ENCODE measurements around the gene PSEN2.
"Not testable (repeated sequence)": the region's sequence is repeated elsewhere in the genome, so short reads cannot be mapped to it uniquely, and the experiment has no call there.

The PSEN2 gene

GRCh38 chr1:226870401-226871279, at the start of gene PSEN2:
PSEN2 (plus strand) TSS chr1:226870616; CDS start chr1:226881908, 11,292 bp downstream.
- DNase-seq, result peak; percentile 70 to 74

GRCh38 chr1:226820941-226821718, 49.3 kb upstream of the PSEN2 start:
- no peak for DNase-seq

- DNase-seq, result no peak
Measured at GRCh38 chr1:226821719-226822085, 48.7 kb upstream of the PSEN2 start.

- no peak for DNase-seq
Measured at GRCh38 chr1:226823643-226824042, 46.8 kb upstream of the PSEN2 start.

- DNase-seq, result no peak
Measured at GRCh38 chr1:226825037-226825745, 45.2 kb upstream of the PSEN2 start.

GRCh38 chr1:226825746-226826100, 44.7 kb upstream of the PSEN2 start:
- no peak for DNase-seq

- DNase-seq, result no peak
Measured at GRCh38 chr1:226826479-226827261, 43.7 kb upstream of the PSEN2 start.

GRCh38 chr1:226827458-226827857, 43.0 kb upstream of the PSEN2 start:
- peak; percentile 18 to 26 for DNase-seq

- DNase-seq, result peak; percentile 99
Measured at GRCh38 chr1:226827968-226828513, 42.4 kb upstream of the PSEN2 start.

GRCh38 chr1:226829105-226829504, 41.3 kb upstream of the PSEN2 start:
- DNase-seq, result no peak

- no peak for DNase-seq
Measured at GRCh38 chr1:226831953-226832352, 38.5 kb upstream of the PSEN2 start.

- DNase-seq, result no peak
Measured at GRCh38 chr1:226832613-226833012, 37.8 kb upstream of the PSEN2 start.

- DNase-seq, result not testable (repeated sequence)
Measured at GRCh38 chr1:226834179-226834578, 36.2 kb upstream of the PSEN2 start.

- DNase-seq, result not testable (repeated sequence)
Measured at GRCh38 chr1:226835396-226835795, 35.0 kb upstream of the PSEN2 start.

GRCh38 chr1:226837966-226838365, 32.5 kb upstream of the PSEN2 start:
- not testable (repeated sequence) for DNase-seq

GRCh38 chr1:226838456-226838855, 32.0 kb upstream of the PSEN2 start:
- DNase-seq, result no peak

GRCh38 chr1:226845624-226846023, 24.8 kb upstream of the PSEN2 start:
- DNase-seq, result no peak

GRCh38 chr1:226846786-226847185, 23.6 kb upstream of the PSEN2 start:
- no peak for DNase-seq

- not testable (repeated sequence) for DNase-seq
Measured at GRCh38 chr1:226854548-226854947, 15.9 kb upstream of the PSEN2 start.

GRCh38 chr1:226862890-226863289, 7.5 kb upstream of the PSEN2 start:
- no peak for DNase-seq

- DNase-seq, result peak in 1 of 2 experiments; percentile 20
Measured at GRCh38 chr1:226863446-226863845, 7.0 kb upstream of the PSEN2 start.

GRCh38 chr1:226864311-226864710, 6.1 kb upstream of the PSEN2 start:
- no peak for DNase-seq
